ACC112 (cell line): ENCODE data around the gene ZBTB45.
"Not testable (repeated sequence)": the region's sequence is repeated elsewhere in the genome, so short reads cannot be mapped to it uniquely, and the experiment has no call there.

Source experiments
- H2AFZ ChIP-seq: fragments of 200-600 bp; sonication (generic); one replicate; pipeline ENCODE4 v1.6.0; 2017; ENCODE audit warnings: antibody characterized with exemption, low read length; ENCODE audit not compliant: unreplicated experiment
- H3K27ac ChIP-seq: fragments of 200-600 bp; sonication (generic); 2 replicates; pipeline ENCODE4 v1.5.1; 2014; ENCODE audit warnings: low read depth, mild to moderate bottlenecking, antibody characterized with exemption, low read length, moderate library complexity
- H3K27me3 ChIP-seq: fragments of 200-600 bp; sonication (generic); 2 replicates; pipeline ENCODE4 v1.6.1; 2014; ENCODE audit warnings: mild to moderate bottlenecking, antibody characterized with exemption, low read length, moderate library complexity, mixed read lengths; ENCODE audit not compliant: insufficient read depth
- H3K36me3 ChIP-seq: fragments of 200-600 bp; sonication (generic); 2 replicates; pipeline ENCODE4 v1.6.1; 2016; ENCODE audit warnings: mild to moderate bottlenecking, antibody characterized with exemption, low read length, moderate library complexity, mixed read lengths; ENCODE audit not compliant: insufficient read depth
- H3K4me1 ChIP-seq: fragments of 200-600 bp; sonication (generic); one replicate; pipeline ENCODE4 v1.6.1; 2016; ENCODE audit warnings: low read length, mixed read lengths; ENCODE audit not compliant: insufficient read depth, unreplicated experiment, control insufficient read depth
- H3K4me3 ChIP-seq: fragments of 200-600 bp; sonication (generic); 2 replicates; pipeline ENCODE4 v1.5.1; 2014; ENCODE audit warnings: mild to moderate bottlenecking, low read depth, low read length
- H3K79me2 ChIP-seq: fragments of 200-600 bp; sonication (generic); one replicate; pipeline ENCODE4 v1.6.0; 2016; ENCODE audit warnings: low read length; ENCODE audit not compliant: control insufficient read depth, unreplicated experiment, insufficient read depth

Gene ZBTB45

DNA sequence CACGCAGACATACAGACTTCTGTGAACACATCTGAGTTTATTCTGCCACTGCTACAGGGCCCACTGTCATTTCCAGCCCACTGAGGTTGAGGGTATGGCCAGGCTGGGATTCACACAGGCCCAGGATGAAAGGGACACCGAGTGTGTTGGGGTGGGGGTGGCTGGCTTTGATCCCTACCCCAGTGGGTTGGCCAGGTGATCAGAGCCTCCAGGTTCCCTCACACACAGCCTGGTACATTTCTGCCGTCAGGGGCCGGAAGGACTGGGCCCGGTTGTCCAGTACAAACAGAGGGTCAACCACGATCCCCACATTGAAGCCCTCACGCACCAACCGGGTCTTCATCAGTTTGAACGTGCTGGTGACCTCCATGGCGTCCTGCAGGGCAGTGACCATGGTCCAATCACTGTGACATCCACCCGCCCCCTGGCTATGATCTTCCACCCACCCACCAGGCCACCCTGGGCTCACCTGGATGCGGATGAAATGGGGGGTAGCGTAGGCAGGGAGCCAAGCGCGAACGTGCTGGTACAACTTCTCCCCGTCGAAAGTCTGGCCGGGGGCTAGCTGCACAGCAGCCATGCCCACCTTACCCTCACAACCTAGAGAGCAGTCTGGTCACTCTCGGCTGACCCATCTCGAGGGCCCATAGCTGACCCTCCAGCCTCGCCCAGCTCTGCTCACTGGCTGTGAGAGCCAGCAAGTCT, 21.1 kb downstream of the ZBTB45 start:
- no peaks in the 10 kb centered on the region for H3K4me1 ChIP-seq
- peak overlapping the region; percentile 74 for H3K4me3 ChIP-seq
- peak overlapping the region; percentile 72 for H2AFZ ChIP-seq
- H3K36me3 ChIP-seq: no peaks in the 10 kb centered on the region
- H3K27ac ChIP-seq: no peak overlapping the region
- no peaks in the 10 kb centered on the region for H3K27me3 ChIP-seq
- H3K79me2 ChIP-seq: no peaks in the 10 kb centered on the region

DNA sequence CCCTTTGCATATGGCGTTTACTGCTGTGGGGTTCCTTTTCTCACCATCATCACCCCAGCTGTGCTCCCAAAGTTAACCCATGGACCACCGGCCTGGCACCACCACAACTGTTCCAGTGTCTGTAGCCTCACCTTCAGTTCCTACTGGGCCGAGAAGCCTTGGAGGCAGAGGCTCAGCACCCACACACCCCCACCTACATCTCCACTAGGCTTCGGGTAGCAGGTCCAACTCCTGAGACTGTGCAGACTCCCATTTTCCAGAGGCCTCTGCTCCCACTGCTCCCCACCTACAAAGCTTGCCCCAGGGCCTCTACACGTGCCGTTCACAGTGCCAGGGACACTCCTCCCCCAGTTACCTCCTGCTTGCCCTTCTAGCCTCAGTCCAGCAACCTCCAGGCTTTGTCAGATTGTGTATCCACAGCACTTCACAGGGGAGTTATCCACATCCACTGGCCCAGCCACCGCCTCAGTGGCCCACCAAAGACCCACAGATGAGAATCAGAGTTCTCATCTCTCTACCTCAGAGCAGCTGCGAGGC, 21.9 kb downstream of the ZBTB45 start:
- no peaks in the 10 kb centered on the region for H3K4me1 ChIP-seq
- H3K27ac ChIP-seq: no peak overlapping the region
- H3K36me3 ChIP-seq: no peaks in the 10 kb centered on the region
- no peaks in the 10 kb centered on the region for H3K27me3 ChIP-seq
- no peak overlapping the region for H3K4me3 ChIP-seq
- H3K79me2 ChIP-seq: no peaks in the 10 kb centered on the region
- H2AFZ ChIP-seq: no peak overlapping the region

DNA sequence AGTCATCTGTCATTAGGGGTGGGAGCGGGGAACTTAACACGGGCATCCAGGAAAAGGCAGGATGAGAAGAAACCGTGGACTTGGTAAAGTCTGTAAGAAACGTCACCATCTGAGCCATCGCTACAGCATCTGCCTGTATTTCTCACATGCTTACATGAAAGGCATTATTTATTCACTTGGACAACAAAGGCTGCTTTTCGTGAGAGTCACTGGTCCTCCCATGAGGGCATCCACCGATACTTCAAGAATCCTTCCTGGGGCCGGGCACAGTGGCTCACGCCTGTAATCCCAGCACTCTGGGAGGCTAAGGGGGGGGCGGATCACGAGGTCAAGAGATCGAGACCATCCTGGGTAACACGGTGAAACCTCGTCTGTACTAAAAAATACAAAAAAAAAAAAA, 27.3 kb downstream of the ZBTB45 start:
- Histone ChIP-seq H2AFZ (no peak overlapping the region), H3K27ac (no peak overlapping the region), H3K36me3 (no peaks in the 10 kb centered on the region), H3K79me2 (no peaks in the 10 kb centered on the region), H3K4me1 (no peaks in the 10 kb centered on the region), H3K27me3 (no peaks in the 10 kb centered on the region), H3K4me3 (no peak overlapping the region)

GRCh38 chr19:58491393-58491792, 28.2 kb downstream of the ZBTB45 start:
- H3K79me2 ChIP-seq: no peaks in the 10 kb centered on the region
- no peak overlapping the region for H3K4me3 ChIP-seq
- H3K4me1 ChIP-seq: no peaks in the 10 kb centered on the region
- no peaks in the 10 kb centered on the region for H3K27me3 ChIP-seq
- H2AFZ ChIP-seq: no peak overlapping the region
- H3K36me3 ChIP-seq: no peaks in the 10 kb centered on the region
- H3K27ac ChIP-seq: no peak overlapping the region

DNA sequence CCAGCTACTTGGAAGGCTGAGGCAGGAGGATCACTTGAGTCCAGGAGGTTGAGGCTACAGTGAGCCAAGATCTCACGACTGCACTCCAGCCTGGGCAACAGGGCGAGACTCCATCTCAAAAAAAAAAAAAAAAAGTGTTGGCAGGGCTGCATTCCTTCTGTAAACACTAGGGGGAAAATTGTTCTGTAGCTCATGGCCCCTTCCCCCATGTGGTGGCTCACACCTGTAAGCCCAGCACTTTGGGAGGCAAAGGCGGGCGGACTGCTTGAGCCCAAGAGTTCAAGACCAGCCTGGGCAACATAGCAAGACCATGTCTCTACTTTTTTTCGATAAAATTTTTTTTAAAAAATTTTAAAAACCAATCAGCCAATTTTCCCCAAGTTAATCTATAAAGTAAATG, 35.3 kb downstream of the ZBTB45 start:
- H3K79me2 ChIP-seq, H3K36me3 ChIP-seq, H3K4me3 ChIP-seq, H3K4me1 ChIP-seq, H3K27me3 ChIP-seq, H3K27ac ChIP-seq, H2AFZ ChIP-seq: not testable (repeated sequence)

DNA sequence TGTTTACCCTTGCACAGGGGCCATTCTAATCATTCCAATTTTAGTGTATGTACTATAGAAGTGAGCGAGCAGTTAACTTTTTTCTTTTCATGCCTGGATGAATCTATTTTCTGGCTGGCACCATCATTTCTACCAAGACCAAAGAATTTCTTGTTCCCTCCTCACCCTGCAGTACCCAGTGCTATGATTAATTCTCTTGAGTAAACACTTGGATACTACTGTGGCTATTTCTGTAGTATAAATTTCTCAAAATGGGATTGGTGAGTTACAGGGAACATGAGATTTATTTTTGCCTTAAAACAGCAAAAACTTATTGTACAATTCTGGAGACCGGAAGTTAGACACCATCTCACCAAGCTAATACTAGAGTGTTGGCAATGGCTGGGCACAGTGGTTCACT, 35.8 kb downstream of the ZBTB45 start:
- Histone ChIP-seq H3K4me1 (no peaks in the 10 kb centered on the region), H3K27ac (no peak overlapping the region), H3K79me2 (no peaks in the 10 kb centered on the region), H3K36me3 (no peaks in the 10 kb centered on the region), H3K4me3 (no peak overlapping the region), H3K27me3 (no peaks in the 10 kb centered on the region), H2AFZ (no peak overlapping the region)

DNA sequence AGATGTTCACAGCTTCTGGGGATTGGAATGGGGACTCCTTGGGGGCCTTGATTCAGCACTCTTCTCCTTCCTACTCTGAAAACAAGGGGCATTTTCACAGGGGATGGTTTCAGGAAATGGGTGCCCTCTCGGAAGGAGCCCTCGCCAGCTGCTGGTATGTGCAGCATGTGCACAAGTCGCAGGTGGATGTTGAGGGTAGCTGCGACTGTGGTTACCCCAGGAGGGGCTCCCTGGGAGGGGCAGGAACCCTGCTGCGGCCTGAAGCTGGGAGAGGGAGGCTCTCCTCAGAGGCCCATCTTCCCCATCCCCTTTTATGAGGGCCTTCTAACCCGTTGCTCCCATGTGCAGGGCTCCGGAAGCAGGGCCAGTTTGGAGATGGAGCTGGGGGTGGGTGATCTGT, 37.2 kb downstream of the ZBTB45 start:
- no peaks in the 10 kb centered on the region for H3K27me3 ChIP-seq
- H3K4me3 ChIP-seq: no peak overlapping the region
- H3K36me3 ChIP-seq: no peaks in the 10 kb centered on the region
- no peaks in the 10 kb centered on the region for H3K79me2 ChIP-seq
- no peaks in the 10 kb centered on the region for H3K4me1 ChIP-seq
- H3K27ac ChIP-seq: no peak overlapping the region
- H2AFZ ChIP-seq: no peak overlapping the region

DNA sequence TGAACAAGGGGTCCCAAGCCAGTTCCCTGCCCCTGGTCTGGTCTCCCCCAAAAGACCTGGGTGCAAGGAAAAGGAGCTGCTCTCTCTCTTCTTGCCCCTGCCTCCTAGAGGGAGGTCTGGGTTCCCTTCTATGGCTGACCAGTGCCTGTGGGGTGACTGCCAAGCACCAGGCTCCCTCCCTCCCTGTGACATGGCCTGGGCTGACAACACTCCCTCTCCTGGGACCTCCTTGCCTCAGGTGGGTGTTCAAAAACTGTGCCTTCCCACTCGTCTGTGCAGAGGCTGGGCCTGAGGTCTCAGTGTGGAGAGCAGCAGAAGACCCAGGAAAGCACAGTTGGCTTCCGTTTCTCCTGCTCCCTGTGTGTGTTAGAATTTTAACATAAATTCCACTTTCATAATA, 38.8 kb downstream of the ZBTB45 start:
- no peak overlapping the region for H3K27ac ChIP-seq
- H2AFZ ChIP-seq: no peak overlapping the region
- no peaks in the 10 kb centered on the region for H3K27me3 ChIP-seq
- H3K4me1 ChIP-seq: no peaks in the 10 kb centered on the region
- H3K4me3 ChIP-seq: no peak overlapping the region
- H3K36me3 ChIP-seq: no peaks in the 10 kb centered on the region
- H3K79me2 ChIP-seq: no peaks in the 10 kb centered on the region

DNA sequence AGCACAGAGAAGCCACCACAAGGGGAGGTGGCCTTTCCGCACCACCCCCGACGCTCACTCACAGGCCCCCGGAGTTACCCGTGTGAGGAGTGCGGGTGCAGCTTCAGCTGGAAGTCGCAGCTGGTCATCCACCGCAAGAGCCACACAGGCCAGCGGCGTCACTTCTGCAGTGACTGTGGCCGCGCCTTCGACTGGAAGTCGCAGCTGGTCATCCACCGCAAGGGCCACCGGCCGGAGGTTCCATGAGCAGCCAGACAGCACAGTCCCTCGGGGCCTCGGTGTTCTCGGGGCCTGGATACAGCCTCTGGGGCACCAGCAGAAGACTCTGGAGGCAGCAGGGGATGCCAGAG, 39.2 kb downstream of the ZBTB45 start:
- no peaks in the 10 kb centered on the region for H3K27me3 ChIP-seq
- no peak overlapping the region for H3K4me3 ChIP-seq
- H3K36me3 ChIP-seq: no peaks in the 10 kb centered on the region
- no peak overlapping the region for H2AFZ ChIP-seq
- no peaks in the 10 kb centered on the region for H3K4me1 ChIP-seq
- H3K79me2 ChIP-seq: no peaks in the 10 kb centered on the region
- H3K27ac ChIP-seq: no peak overlapping the region

DNA sequence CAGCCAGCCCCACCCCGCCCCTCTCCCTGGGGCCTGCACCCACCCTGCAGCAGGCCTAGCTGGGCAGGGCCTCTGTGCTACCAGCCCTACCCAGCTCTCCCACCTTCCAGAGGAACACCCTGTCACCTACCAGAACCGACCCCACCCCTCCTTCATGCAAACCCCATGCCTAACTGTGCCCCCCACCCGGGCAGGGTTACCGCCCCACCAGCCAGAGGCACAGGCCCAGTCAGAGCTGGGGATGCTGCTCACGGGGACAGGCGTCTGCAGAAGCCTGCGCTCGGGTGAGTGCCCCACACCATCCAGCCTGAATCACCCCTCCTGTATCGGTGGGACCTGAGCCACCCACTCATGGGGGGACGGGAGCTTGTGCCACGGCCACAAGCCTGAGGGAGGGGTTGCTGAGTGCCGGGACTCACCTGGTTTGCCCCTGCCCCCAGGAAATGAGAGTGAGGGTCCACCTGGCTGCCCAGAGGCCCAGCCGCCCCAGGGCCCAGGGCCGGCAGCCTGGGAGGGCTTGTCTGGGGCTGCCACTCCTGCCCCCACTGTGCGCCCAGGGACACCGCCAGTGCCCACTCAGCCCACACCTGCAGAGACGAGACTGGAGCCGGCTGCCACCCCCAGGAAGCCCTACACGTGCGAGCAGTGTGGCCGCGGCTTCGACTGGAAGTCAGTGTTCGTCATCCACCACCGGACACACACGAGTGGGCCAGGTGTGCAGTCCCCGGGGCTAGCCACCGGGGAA, 39.7 kb downstream of the ZBTB45 start:
- Histone ChIP-seq H3K79me2 (no peaks in the 10 kb centered on the region), H3K27me3 (no peaks in the 10 kb centered on the region), H3K4me3 (no peak overlapping the region), H3K27ac (no peak overlapping the region), H3K36me3 (no peaks in the 10 kb centered on the region), H3K4me1 (peaks cover 2% of the 10 kb centered on the region), H2AFZ (no peak overlapping the region)

- no peaks in the 10 kb centered on the region for H3K79me2 ChIP-seq
- H3K36me3 ChIP-seq: no peaks in the 10 kb centered on the region
- no peaks in the 10 kb centered on the region for H3K27me3 ChIP-seq
- peaks cover 4% of the 10 kb centered on the region for H3K4me1 ChIP-seq
- no peak overlapping the region for H2AFZ ChIP-seq
- H3K4me3 ChIP-seq: no peak overlapping the region
- H3K27ac ChIP-seq: no peak overlapping the region
These were observed 40.3 kb downstream of the ZBTB45 start for GRCh38 chr19:58479303-58479702.
